HG03097 (cell line): ENCODE results near the gene GAREM2.
A peak's percentile ranks its signal among the peaks of the same experiment; 100 is the strongest.

ENCODE experiments used
- ATAC-seq: cut with Tn5 transposase; IDR thresholded peaks from one replicate; pipeline ENCODE4 v1.9.1; 2021; ENCODE audit not compliant: unreplicated experiment, low FRiP score

The GAREM2 gene

GRCh38 chr2:26169226-26169625, 3.7 kb upstream of the GAREM2 start:
- ATAC-seq = no peak

GRCh38 chr2:26169681-26170414, 3.0 kb upstream of the GAREM2 start:
- ATAC-seq = no peak

GRCh38 chr2:26170795-26171194, 2.1 kb upstream of the GAREM2 start:
- ATAC-seq = no peak

GRCh38 chr2:26172189-26172870, 558 bp upstream of the GAREM2 start:
- ATAC-seq = no peak

- ATAC-seq = no peak
Observed at GRCh38 chr2:26173776-26174482, 1.0 kb downstream of the GAREM2 start.

GRCh38 chr2:26174691-26175465, 2.0 kb downstream of the GAREM2 start:
- no peak for ATAC-seq

- no peak for ATAC-seq
Observed at GRCh38 chr2:26175466-26176278, 2.8 kb downstream of the GAREM2 start.

GRCh38 chr2:26176279-26176615, 3.4 kb downstream of the GAREM2 start:
- no peak for ATAC-seq

GRCh38 chr2:26177122-26177521, 4.2 kb downstream of the GAREM2 start:
- no peak for ATAC-seq

GRCh38 chr2:26178246-26178645, 5.4 kb downstream of the GAREM2 start:
- no peak for ATAC-seq

- ATAC-seq = no peak
Observed at GRCh38 chr2:26178746-26179436, 6.0 kb downstream of the GAREM2 start.

- no peak for ATAC-seq
Observed at GRCh38 chr2:26179446-26179913, 6.6 kb downstream of the GAREM2 start.

- ATAC-seq = no peak
Observed at GRCh38 chr2:26182441-26182840, 9.6 kb downstream of the GAREM2 start.

GRCh38 chr2:26182887-26183630, 10.2 kb downstream of the GAREM2 start:
- ATAC-seq = no peak

GRCh38 chr2:26184121-26184520, 11.2 kb downstream of the GAREM2 start:
- no peak for ATAC-seq

GRCh38 chr2:26184555-26185303, 11.8 kb downstream of the GAREM2 start:
- peak; percentile 57 for ATAC-seq

GRCh38 chr2:26185304-26185928, 12.5 kb downstream of the GAREM2 start:
- no peak for ATAC-seq
